ENCODE data around the gene ZNF248. TPM values are rescaled to one million over a fixed set of nuclear protein-coding genes. Genes with fewer than 3 reads are reported as not detected.
"Not testable (repeated sequence)": the region's sequence is repeated elsewhere in the genome, so short reads cannot be mapped to it uniquely, and the experiment has no call there.

The ZNF248 gene
- 10 to 100 TPM; 32.8 to 39.7 (median 37.0) TPM for polyA plus RNA-seq (ENCODE audit: insufficient read length in 3 of 3)
- long read RNA-seq, donor 1, full-length matches to known transcripts = 4 of 4 reads
- long read RNA-seq, donor 1, partial matches to known transcripts = 0 of 4 reads
- long read RNA-seq, donor 1, other reads (novel, unspliced or antisense) = 0 of 4 reads
- long read RNA-seq, donor 2, full-length matches to known transcripts = 4 of 4 reads
- long read RNA-seq, donor 2, partial matches to known transcripts = 0 of 4 reads
- long read RNA-seq, donor 2, other reads (novel, unspliced or antisense) = 0 of 4 reads
- long read RNA-seq, donor 3, full-length matches to known transcripts = 3 of 16 reads
- long read RNA-seq, donor 3, partial matches to known transcripts = 0 of 16 reads
- long read RNA-seq, donor 3, other reads (novel, unspliced or antisense) = 13 of 16 reads
- long read RNA-seq, donor 4, full-length matches to known transcripts = 4 of 4 reads
- long read RNA-seq, donor 4, partial matches to known transcripts = 0 of 4 reads
- long read RNA-seq, donor 4, other reads (novel, unspliced or antisense) = 0 of 4 reads
- long read RNA-seq, donor 5 = 0 reads
- long read RNA-seq, donor 6, full-length matches to known transcripts = 2 of 20 reads
- long read RNA-seq, donor 6, partial matches to known transcripts = 18 of 20 reads
- long read RNA-seq, donor 6, other reads (novel, unspliced or antisense) = 0 of 20 reads
- long read RNA-seq, donor 7, full-length matches to known transcripts = 7 of 7 reads
- long read RNA-seq, donor 7, partial matches to known transcripts = 0 of 7 reads
- long read RNA-seq, donor 7, other reads (novel, unspliced or antisense) = 0 of 7 reads
- long read RNA-seq, donor 8, full-length matches to known transcripts = 7 of 15 reads
- long read RNA-seq, donor 8, partial matches to known transcripts = 8 of 15 reads
- long read RNA-seq, donor 8, other reads (novel, unspliced or antisense) = 0 of 15 reads
- long read RNA-seq, donor 9, full-length matches to known transcripts = 2 of 2 reads
- long read RNA-seq, donor 9, partial matches to known transcripts = 0 of 2 reads
- long read RNA-seq, donor 9, other reads (novel, unspliced or antisense) = 0 of 2 reads
- long read RNA-seq, donor 10, full-length matches to known transcripts = 4 of 4 reads
- long read RNA-seq, donor 10, partial matches to known transcripts = 0 of 4 reads
- long read RNA-seq, donor 10, other reads (novel, unspliced or antisense) = 0 of 4 reads
- long read RNA-seq, donor 11, full-length matches to known transcripts = 6 of 11 reads
- long read RNA-seq, donor 11, partial matches to known transcripts = 5 of 11 reads
- long read RNA-seq, donor 11, other reads (novel, unspliced or antisense) = 0 of 11 reads
- long read RNA-seq, donor 12 = 0 reads
- long read RNA-seq, donor 13 = 0 reads
- long read RNA-seq, donor 14, full-length matches to known transcripts = 4 of 4 reads
- long read RNA-seq, donor 14, partial matches to known transcripts = 0 of 4 reads
- long read RNA-seq, donor 14, other reads (novel, unspliced or antisense) = 0 of 4 reads
- long read RNA-seq, donor 15, full-length matches to known transcripts = 1 of 1 reads
- long read RNA-seq, donor 15, partial matches to known transcripts = 0 of 1 reads
- long read RNA-seq, donor 15, other reads (novel, unspliced or antisense) = 0 of 1 reads
- long read RNA-seq, donor 16, full-length matches to known transcripts = 10 of 62 reads
- long read RNA-seq, donor 16, partial matches to known transcripts = 19 of 62 reads
- long read RNA-seq, donor 16, other reads (novel, unspliced or antisense) = 33 of 62 reads

DNA sequence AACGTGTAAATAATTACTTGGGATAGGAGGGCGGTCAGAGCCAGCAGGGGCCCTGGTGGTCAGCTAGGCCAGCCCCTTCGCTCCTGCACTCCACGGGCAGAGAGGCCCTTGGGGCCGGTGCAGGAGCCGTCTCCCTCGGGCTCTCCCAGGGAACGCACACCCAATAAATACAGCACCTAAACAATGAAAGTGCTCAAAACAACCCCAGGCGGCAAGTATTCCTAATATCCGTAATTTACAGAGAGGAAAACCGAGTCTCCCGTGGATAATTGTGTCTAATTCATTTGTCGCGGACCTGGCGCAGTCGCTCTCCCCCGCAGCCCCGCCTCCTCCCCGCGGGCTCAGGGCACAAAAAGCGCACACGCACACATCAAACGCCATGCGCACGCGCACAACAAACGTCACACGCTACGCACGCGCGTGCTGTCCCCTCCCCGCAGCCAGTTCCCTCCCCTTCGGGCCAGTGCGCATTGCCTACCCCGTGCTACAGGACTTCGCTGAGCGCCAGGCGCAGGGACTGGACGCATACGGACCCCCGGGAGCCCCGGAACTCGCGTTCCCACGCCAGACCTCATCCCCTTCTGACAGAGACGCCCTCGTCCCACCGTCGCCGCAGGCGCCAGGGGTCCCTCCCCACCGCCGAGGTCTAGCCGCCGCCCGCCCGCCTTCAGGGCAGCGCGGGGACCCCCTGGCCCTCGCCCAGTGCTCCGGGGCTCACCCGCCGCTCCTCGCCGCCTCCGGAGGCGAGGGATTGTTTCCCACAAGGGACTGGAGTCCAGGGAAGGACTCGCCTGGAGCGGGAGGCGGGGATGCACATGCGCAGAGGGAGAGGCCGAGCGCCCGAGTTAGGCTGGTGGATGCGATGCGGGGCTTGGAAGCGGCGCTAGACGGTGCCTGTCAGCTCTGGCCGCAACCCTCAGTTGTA lies at the start of gene ZNF248:
Gene ZNF248 (minus strand): TSS at position 324 of the 925 bp plus-strand sequence. CDS start 1,300 bp downstream, outside the sequence.
- DNase-seq (ENCODE audit: extremely low read depth in 1 of 11, low read depth in 9 of 11, low spot score in 4 of 11) = peak; percentile 89 to 98 (median 97)

DNA sequence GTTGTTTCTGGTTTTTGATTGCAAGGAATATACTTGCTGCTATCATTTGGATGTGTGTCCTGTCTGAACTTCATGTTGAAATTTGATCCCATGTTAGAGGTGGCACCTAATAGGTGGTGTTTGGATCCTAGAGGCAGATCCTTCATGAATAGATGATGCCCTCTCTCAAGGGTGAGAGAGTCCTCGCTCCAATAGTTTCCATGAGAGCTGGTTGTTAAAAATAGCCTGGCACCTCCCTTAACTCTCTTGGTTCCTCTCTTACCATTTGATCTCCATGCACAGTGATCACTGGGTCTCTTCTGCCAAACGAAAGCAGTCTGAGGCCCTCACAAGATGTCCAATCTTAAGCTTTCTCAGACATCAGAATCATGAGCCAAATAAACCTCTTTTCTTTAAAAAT lies 49.0 kb upstream of the ZNF248 start:
- DNase-seq (ENCODE audit: extremely low read depth in 1 of 11, low read depth in 9 of 11, low spot score in 4 of 11) = no peak

DNA sequence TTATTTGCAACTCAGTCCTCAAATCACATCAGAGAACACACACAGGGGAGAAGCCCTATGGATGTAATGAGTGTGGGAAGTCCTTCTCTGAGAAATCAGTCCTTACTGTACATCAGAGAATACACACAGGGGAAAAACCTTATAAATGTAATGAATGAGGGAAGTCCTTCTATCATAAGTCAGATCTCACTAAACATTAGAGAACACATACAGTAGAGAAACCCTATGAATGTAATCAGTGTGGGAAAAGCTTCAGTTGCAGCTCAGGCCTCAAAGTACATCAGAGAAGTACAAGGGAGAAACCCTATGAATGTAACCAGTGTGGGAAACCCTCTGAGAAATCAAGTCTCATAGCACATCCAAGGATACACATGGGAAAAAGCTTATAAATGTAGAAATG lies 39.0 kb upstream of the ZNF248 start:
- DNase-seq (ENCODE audit: extremely low read depth in 1 of 11, low read depth in 9 of 11, low spot score in 4 of 11) = no peak

DNA sequence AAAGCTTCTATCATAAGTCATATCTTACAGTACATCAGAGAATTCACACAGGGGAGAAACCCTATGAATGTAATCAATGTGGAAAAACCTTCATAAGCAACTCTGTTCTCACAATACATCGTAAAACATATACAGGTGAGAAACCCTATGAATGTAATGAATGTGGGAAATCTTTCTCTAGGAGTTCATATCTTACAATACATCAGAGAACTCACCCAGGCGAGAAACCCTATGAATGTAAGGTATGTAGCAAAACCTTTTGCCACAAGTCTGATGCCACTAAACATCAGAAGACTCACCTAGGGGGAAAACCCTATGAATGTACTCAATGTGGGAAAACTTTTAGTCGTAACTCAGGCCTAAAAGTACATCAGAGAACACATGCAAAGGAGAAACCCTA lies 38.3 kb upstream of the ZNF248 start:
- DNase-seq (ENCODE audit: extremely low read depth in 1 of 11, low read depth in 9 of 11, low spot score in 4 of 11) = no peak

DNA sequence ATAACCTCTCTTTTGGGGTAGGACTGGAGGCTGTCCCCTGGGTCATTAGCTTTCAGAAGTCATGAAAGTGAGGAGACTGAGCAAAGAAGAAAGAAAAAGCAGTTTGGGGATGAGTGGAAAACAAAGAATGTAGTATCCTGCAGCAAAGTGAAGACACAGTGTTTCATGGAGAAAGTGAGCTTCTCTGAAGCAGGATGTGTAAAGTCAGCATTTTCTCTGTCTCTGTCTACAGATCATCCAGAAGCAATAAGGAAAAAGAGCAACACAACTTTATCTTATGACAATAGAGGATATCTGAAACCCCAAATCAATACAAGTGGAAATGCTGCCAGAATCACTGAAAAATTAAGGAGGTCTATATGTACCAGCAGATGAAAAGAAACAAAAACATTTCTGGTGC lies 28.4 kb upstream of the ZNF248 start:
- no peak for DNase-seq (ENCODE audit: extremely low read depth in 1 of 11, low read depth in 9 of 11, low spot score in 4 of 11)

DNA sequence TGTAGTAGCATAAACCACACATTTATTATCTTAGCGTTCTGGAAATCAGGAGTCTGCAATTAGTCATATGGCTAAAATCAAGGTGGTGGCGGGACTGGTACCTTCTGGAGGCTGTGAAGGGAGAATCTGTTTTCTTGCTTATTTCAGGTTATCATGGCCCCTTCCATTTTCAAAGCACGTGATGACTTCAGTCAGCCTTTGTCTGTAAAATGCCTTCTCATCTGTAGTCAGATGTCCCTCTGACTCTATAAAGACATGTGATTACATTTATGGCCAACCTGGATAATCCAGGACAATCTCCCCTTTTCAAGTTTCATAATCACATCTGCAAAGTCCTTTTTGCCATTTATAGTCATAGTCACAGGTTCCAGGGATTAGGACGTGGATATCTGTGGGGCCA lies 15.5 kb upstream of the ZNF248 start:
- no peak for DNase-seq (ENCODE audit: extremely low read depth in 1 of 11, low read depth in 9 of 11, low spot score in 4 of 11)

DNA sequence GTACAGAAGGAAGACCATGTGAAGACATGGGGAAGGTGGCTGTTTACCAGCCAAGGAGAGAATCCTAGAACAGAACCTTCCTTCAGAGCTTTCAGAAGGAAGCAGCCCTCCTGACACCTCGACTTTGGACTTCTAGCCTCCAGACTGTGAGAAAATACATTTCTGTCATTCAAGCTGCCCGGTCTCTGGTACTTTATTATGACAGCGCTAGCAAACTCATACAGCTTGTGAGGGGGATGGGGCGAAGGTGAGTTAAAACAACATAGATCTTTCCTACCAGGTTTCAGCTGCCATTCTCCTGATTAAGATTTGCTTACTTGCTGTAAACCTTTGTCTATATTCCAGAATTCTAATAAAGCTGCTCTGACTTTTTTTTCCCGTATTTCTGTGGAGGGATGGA lies 14.9 kb upstream of the ZNF248 start:
- no peak for DNase-seq (ENCODE audit: extremely low read depth in 1 of 11, low read depth in 9 of 11, low spot score in 4 of 11)

DNA sequence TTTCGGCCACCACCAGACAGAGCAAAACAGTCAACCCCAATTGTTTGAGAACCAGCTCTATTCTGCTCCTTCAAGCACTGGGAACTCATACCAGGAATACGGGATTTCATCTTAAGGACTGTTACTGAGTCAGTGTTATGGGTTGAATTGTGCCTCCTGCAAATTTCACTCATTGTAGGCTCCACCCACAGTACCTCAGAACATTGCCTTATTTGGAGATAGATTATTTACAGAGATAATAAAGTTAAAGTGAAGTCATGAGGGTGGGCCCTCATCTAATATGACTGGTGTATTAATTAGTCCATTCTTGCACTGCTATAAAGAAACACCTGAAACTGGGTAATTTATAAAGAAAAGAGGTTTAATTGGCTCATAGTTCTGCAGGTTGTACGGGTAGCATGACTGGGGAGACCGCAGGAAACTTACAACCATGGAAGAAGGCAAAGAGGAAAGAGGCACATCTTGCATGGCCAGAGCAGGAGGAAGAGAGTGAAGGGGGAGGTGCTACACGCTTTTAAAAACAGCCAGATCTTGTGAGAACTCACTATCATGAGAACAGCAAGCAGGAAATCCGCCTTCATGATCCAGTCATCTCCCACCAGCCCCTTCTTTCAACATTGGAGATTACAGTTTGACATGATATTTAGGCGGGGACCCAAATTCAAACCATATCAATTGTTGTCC lies 14.3 kb upstream of the ZNF248 start:
- DNase-seq (ENCODE audit: extremely low read depth in 1 of 11, low read depth in 9 of 11, low spot score in 4 of 11) = no peak

DNA sequence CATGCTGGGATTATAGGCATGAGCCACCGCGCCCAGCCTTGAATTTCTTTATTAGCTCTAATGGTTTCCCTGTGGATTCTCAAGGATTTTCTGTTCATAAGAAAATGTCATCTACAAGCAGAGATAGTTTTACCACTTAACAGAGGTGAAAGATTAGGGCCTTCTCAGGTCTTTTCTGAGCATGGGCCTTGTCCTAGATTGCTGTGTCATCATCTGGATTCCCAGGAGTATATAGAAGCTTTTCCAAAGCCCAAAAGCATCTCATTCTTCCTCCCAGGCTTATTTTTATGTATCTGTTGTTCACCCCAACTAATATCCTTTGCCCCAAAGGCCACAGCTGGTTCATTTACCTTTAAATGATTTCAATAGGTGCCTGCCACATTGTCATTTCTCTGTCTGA lies 13.7 kb upstream of the ZNF248 start:
- DNase-seq (ENCODE audit: extremely low read depth in 1 of 11, low read depth in 9 of 11, low spot score in 4 of 11) = no peak

DNA sequence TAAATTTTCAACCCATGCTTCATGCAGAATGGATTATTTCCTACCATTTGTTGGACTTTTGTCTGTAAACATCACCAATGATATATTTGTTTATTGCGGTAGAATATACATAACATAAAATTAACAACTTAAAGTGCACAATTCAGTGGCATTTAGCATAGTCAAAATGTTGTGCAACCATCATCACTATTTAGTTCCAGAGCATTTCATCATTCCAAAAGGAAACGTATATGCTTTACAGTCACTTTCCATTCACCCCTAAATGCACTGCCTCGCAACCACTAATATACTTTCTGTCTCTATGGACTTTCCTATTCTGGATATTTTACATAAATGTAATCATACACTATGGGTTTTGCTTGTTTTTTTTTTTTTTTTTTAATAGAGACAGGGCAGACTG lies 11.4 kb upstream of the ZNF248 start:
- no peak for DNase-seq (ENCODE audit: extremely low read depth in 1 of 11, low read depth in 9 of 11, low spot score in 4 of 11)

DNA sequence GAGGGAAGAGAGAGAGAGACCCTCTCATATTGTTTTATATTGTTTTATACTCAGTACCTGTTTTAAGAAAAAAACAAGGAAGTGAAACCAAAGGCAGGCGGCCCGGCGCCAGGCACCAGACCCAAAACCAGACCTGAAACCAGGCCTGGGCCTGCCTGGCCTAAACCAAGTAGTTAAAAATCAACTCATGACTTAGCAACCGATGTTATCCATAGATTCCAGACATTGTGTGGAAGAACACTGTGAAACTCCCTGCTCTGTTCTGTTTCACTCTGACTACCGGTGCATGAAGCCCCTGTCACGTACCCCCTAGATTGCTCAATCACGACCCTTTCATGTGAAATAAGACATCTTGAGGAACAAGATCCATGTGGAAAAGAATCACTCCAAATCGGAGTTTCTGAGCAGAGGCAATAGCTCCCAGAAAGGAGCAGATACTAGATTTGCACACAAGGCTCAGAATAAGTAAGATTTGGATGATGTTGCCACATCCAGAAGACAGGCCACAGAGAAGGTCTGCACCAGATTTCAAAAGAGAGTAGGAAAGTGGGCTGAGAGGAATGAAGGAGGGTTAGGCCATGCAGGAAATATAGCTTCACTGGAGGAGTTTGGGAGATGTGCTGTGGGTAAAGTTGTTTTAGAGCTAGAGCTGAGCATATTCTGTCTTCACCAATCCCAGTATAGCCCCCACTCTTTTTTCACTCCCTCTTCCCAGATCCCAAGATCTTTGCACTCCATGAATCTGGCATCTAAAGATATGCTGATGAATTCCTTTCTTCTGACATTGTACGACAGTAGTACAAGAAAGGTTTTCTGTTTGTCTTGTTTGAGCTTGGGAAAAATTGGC lies 8.8 kb upstream of the ZNF248 start:
- DNase-seq (ENCODE audit: extremely low read depth in 1 of 11, low read depth in 9 of 11, low spot score in 4 of 11) = no peak

DNA sequence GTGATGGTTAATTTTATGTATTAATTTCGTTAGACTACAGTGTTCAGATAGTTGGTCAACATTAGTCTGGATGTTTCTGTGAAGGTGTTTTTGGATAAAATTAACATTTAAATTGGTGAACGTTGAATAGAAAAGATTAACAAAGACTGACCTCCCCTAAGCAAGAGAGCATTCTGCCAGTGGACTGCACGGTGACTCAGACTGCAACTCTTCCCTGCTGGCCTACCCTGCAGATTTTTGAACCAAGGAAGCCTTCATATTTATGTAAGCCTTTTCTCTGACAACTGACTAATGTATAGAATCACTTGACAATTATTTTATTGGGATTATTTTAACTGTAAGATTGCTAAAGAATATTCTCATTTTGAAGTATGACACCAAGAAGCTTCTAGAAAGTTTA lies 7.9 kb upstream of the ZNF248 start:
- no peak for DNase-seq (ENCODE audit: extremely low read depth in 1 of 11, low read depth in 9 of 11, low spot score in 4 of 11)

DNA sequence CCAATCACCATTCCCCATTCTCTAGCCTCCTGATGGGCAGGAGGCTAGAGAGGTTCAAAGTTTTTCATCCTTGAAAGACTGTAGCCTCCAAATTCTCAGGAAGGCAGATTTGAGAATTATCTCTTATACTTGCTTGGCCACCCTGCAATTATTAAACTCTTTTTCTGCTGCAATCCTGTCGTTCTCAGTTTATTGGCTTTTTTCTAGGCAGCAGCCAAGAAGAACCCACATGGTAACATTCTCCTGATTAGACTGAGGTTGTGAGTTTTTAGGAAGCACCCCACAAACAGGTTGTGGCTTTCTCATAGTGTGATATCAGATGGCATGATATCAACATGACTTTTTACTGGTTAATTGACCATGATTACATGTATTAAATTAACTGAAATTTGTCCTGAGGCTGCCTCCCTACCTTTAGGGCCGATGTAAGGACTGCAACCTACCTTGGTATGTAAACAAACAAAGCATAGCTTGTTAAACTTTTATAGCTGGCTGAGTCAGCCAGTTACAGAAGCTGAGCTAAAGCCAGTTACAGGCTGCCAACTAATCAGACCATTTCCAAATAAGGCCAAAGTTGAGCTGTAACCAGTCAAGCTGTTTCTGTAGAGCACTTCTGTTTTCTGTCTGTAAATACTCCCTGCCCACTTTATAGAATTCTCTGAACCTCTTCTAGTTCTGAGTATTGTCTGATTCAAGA lies 3.2 kb upstream of the ZNF248 start:
- no peak for DNase-seq (ENCODE audit: extremely low read depth in 1 of 11, low read depth in 9 of 11, low spot score in 4 of 11)

DNA sequence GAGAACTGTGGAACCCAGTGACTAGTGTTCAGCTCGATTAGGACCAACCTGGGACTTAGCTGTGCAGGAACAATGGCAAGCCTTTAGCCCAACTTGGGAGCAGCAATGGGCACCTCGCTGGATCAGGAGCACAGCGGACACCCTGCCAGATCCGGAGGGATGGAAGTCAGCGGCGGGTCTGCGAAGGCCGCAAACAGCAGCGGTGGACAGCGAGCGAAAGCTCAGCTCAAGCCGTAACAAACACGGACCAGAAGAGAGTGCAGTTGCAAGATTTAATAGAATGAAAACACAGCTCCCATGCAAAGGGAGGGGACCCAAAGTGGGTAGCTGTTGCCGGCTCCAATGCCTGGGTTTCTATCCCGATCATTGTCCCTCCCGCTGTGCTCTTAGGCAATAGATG lies 1.9 kb upstream of the ZNF248 start:
- DNase-seq (ENCODE audit: extremely low read depth in 1 of 11, low read depth in 9 of 11, low spot score in 4 of 11) = not testable (repeated sequence)

DNA sequence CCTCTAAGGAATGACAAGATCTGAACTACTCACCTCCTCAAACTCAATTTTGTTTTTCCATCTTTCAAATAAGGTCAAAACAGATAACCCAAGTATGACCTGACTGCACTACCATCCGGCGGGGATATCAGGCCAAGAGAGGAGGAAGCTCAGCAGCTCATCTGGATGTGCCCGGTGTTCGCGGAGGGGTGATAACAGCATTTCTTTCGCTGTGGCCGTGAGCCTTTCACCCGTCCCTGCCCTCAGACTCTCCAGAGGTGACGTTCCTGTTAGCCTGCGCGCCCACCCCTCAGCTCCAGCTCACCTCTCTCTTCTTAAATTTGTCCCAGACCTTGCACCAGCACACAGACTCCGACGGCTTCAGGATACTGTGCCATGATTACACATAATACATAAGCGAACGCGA lies 526 bp downstream of the ZNF248 start:
- peak in 5 of 11 donors; percentile 1 to 25 (median 13) for DNase-seq (ENCODE audit: extremely low read depth in 1 of 11, low read depth in 9 of 11, low spot score in 4 of 11)
